Transverse colon (tissue), 4 donors: ENCODE measurements around the gene THSD4. TPM values are rescaled to one million over a fixed set of nuclear protein-coding genes. Genes with fewer than 3 reads are reported as not detected.

Source experiments
- DNase-seq: peaks from one replicate; pipeline ENCODE4 v3.0.0-alpha.2; 2019
- H3K27ac ChIP-seq, 4 donors: fragments of 200-600 bp; sonication (generic); 2 replicates each; pipeline ENCODE4 v1.5.1; 2016 to 2018; ENCODE audit warnings: inconsistent platforms in 4 of 4
- H3K27me3 ChIP-seq: fragments of 200-600 bp; sonication (generic); 2 replicates; pipeline ENCODE4 v1.5.1; 2017; ENCODE audit warnings: inconsistent platforms
- H3K36me3 ChIP-seq, 4 donors: fragments of 200-600 bp; sonication (generic); 2 replicates each; pipeline ENCODE4 v1.5.1; 2017 to 2019; ENCODE audit warnings: inconsistent platforms in 4 of 4
- H3K4me1 ChIP-seq, 4 donors: fragments of 200-600 bp; sonication (generic); 2 replicates each; pipeline ENCODE4 v1.5.1; 2017 to 2020; ENCODE audit warnings: inconsistent platforms in 4 of 4
- H3K4me3 ChIP-seq, 4 donors: fragments of 200-600 bp; sonication (generic); 1 replicate in 1 of 4; 2 replicates in 3 of 4; pipeline versions ENCODE4 v1.5.1 to v1.6.1; 2017 to 2019; ENCODE audit warnings: inconsistent platforms in 4 of 4
- H3K9me3 ChIP-seq, 2 donors: fragments of 200-600 bp; sonication (generic); 2 replicates each; pipeline ENCODE4 v1.5.1; 2017 to 2019; ENCODE audit warnings: inconsistent platforms in 2 of 2
- EP300 ChIP-seq: sonication (generic); formaldehyde crosslinking; IDR thresholded peaks from one replicate; pipeline ENCODE4 v1.6.1; 2017; ENCODE audit warnings: antibody characterized with exemption, low read depth
- POLR2A ChIP-seq: fragments of 450-650 bp; IDR thresholded peaks from one replicate; pipeline ENCODE4 v1.6.1; 2016; ENCODE audit warnings: antibody characterized with exemption, mild to moderate bottlenecking, moderate library complexity
- POLR2AphosphoS5 ChIP-seq, 3 donors: sonication (generic); formaldehyde crosslinking; IDR thresholded peaks; one replicate each; pipeline ENCODE4 v1.6.1; 2016; ENCODE audit warnings: antibody characterized with exemption in 3 of 3
- WGBS, 2 donors: methylation state at CpG; one replicate each; pipeline ENCODE4 v1.1.5; 2018; ENCODE audit warnings: low coverage in 1 of 2; 5-methylcytosine and 5-hydroxymethylcytosine counted together
- in situ Hi-C, 4 donors: fragments of 200-750 bp; cut with MboI; loops; one replicate each; pipeline versions ENCODE4 v1.15.0 to v1.15.1; 2017; ENCODE audit warnings: low sequenced_read_pairs in 3 of 4, low pct_ligation_motif_present in 1 of 4, low pct_unique_long_range_greater_than_20kb in 1 of 4
- intact Hi-C: fragments of 100-400 bp; cut with DNase I; formaldehyde crosslinking; loops from one replicate; pipeline ENCODE4 v1.15.1; 2023; ENCODE audit warnings: low total_unique reads
- total RNA-seq, 4 donors: library from RNA; depleted of rRNA; stranded (reverse); fragments of >200 nt; gene quantifications; one replicate each; pipeline ENCODE4 v1.1.0, GENCODE V29; 2016
- TF ChIP-seq, protein P1 (sequence below), 5 experiments: fragments of 200-600 bp in 3 of 5; fragments of 450-650 bp in 2 of 5; sonication (generic) in 3 of 5; IDR thresholded peaks; 1 replicate in 2 of 5; 2 replicates in 3 of 5; pipeline ENCODE4 v1.5.1; 2016 to 2017; ENCODE audit warnings: antibody characterized with exemption in 5 of 5, inconsistent platforms in 3 of 5, mild to moderate bottlenecking in 2 of 5, moderate library complexity in 1 of 5

The THSD4 gene
- total RNA-seq, 4 donors from 2014 or later = 13.3 to 57.2 (median 47.4) TPM

DNA sequence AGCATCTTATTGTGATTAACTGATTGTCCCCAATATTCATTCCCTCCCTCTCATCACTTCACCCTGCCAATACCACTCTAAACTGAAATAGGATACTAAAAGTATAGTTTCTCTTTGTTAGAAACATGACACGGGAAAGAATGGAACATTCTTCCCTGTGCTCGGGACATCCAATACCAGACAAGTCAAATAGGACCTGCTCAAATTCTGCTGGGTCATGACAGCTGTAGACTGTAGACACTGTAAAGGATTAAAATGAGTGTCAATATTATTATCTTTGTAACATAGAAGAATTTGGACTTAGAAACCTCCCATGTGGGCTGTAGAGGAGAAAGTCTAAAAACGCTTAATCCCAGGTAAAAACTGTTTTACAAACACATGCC lies 380.1 kb downstream of the THSD4 start:
- DNase-seq = no peak
- WGBS, 2 donors = 50 to 62% methylated on average over 2 to 3 of the region's 3 CpGs
- H3K27ac ChIP-seq = no peak overlapping the region

DNA sequence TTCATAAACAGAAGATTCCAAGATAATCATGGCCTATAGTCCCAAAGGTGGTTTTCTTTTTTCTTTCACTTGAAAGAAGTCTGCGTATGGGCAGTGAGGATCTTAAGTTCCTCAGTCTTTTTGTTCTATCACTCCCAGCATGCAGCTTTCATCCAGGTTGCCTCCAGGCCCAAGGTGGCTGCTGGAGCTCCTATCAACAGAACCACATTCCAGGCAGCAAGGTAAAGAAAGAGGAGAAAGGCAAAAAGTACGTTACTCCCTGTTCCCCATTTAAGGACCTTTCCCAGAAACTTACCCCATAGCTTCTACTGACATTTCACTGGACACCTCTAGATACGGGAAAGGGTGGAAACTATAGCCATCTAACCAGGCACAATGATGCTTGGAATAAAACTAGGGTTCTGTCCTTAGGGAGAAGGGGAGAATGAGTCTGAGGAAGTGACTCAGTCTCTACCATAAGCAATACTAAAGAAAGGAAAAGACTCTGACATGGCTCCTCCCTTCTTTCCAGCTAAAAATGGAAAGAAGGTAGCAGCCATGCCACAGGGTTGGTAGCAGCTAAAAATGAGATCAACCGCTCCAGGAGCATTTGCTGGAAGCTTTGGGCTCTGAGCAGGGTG lies 381.2 kb downstream of the THSD4 start:
- in situ Hi-C loops = no loop called here
- no peak for DNase-seq
- Histone ChIP-seq H3K9me3 (peaks cover 0 to 4% of the 10 kb centered on the region in 2 donors), H3K27me3 (no peaks in the 10 kb centered on the region), H3K36me3 (no peaks in the 10 kb centered on the region), H3K4me3 (no peak overlapping the region), H3K27ac (no peak overlapping the region), H3K4me1 (no peaks in the 10 kb centered on the region)
- TF ChIP-seq POLR2A = no peak
- TF ChIP-seq EP300 = no peak
- no peak for TF ChIP-seq POLR2AphosphoS5 (IDR thresholded peaks at IDR 0.05)
- TF ChIP-seq, protein P1, sequence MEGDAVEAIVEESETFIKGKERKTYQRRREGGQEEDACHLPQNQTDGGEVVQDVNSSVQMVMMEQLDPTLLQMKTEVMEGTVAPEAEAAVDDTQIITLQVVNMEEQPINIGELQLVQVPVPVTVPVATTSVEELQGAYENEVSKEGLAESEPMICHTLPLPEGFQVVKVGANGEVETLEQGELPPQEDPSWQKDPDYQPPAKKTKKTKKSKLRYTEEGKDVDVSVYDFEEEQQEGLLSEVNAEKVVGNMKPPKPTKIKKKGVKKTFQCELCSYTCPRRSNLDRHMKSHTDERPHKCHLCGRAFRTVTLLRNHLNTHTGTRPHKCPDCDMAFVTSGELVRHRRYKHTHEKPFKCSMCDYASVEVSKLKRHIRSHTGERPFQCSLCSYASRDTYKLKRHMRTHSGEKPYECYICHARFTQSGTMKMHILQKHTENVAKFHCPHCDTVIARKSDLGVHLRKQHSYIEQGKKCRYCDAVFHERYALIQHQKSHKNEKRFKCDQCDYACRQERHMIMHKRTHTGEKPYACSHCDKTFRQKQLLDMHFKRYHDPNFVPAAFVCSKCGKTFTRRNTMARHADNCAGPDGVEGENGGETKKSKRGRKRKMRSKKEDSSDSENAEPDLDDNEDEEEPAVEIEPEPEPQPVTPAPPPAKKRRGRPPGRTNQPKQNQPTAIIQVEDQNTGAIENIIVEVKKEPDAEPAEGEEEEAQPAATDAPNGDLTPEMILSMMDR (IDR thresholded peaks at IDR 0.05) = no peak
- intact Hi-C loops = no loop called here
- 65 to 70% methylated on average over 4 of the region's 4 CpGs for WGBS, 2 donors

More for the DNA sequence above, 380.1 kb downstream of the THSD4 start:
- TF ChIP-seq EP300 (no peak), POLR2A (no peak), POLR2AphosphoS5 (IDR thresholded peaks at IDR 0.05) (no peak)
- TF ChIP-seq, protein P1 (IDR thresholded peaks at IDR 0.05) = no peak
- H3K4me1 ChIP-seq = no peaks in the 10 kb centered on the region
- no peaks in the 10 kb centered on the region for H3K9me3 ChIP-seq
- H3K27me3 ChIP-seq = no peaks in the 10 kb centered on the region
- H3K4me3 ChIP-seq = no peak overlapping the region
- intact Hi-C loops (no loop called here), in situ Hi-C loops (no loop called here)
- no peaks in the 10 kb centered on the region for H3K36me3 ChIP-seq

DNA sequence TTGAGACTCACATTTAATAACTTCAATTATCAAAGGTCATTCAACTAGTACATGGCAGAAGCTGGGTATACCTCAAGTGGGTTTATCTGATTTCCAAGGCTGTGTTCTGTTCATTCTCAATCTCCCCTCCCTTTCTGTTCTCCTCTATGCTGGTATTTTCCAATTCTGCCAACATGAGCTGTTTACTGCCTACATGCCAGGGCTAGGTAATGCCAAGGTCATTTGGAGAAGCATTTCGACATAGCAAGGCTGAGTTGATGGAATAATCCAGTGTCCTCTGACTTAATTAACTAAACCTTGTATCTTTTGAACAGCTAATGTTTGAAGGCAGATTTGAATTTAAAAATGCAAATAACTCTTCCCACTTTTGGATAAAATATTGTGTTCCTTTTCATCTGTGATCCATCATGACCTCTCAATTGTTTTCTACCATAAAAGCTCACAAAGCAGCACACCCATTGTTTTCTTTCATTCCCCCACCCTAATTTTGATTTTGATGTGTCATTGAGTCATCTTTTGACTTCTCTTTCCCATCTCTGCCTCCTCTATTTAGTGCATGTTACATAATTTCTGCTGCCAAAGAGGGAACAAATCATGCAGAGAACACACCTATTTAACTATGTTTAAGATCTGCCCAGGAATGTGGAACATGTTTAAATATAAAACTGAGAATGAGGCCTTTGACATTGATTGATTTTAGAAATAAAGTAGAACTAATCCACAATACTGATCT lies 386.2 kb downstream of the THSD4 start:
- intact Hi-C loops = no loop called here
- H3K4me3 ChIP-seq = no peak overlapping the region
- TF ChIP-seq, protein P1 (IDR thresholded peaks at IDR 0.05) = no peak
- TF ChIP-seq POLR2AphosphoS5 (IDR thresholded peaks at IDR 0.05) (no peak), POLR2A (no peak), EP300 (no peak)
- WGBS, 2 donors = 62 to 78% methylated on average over 1 of the region's 1 CpG
- DNase-seq = no peak
- in situ Hi-C loops = no loop called here
- no peaks in the 10 kb centered on the region for H3K27me3 ChIP-seq
- H3K36me3 ChIP-seq = no peaks in the 10 kb centered on the region
- H3K27ac ChIP-seq = no peak overlapping the region
- no peaks in the 10 kb centered on the region for H3K4me1 ChIP-seq
- H3K9me3 ChIP-seq = peaks cover 0 to 4% of the 10 kb centered on the region in 2 donors

DNA sequence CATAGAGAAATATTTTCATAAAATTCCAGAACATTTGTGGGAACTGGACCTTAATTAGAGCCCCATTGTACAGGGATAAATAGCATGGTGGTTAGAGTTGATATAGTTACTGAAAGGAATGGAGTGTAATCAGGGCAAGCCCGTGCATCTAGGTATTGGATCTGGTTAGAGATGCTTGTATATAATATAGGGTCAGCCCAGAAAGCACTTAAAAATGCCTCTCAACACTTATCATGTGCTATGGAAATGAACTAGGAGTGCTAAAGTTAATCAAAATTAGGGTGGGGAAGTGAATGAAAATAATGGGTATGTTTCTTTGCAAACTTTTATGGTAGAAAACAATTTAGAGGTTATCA lies 386.8 kb downstream of the THSD4 start:
- H3K9me3 ChIP-seq = peaks cover 0 to 4% of the 10 kb centered on the region in 2 donors
- no peak overlapping the region for H3K4me3 ChIP-seq
- H3K4me1 ChIP-seq = no peaks in the 10 kb centered on the region
- no peak for DNase-seq
- in situ Hi-C loops = no loop called here
- TF ChIP-seq, protein P1 (IDR thresholded peaks at IDR 0.05) = no peak
- TF ChIP-seq EP300 = no peak
- no peak for TF ChIP-seq POLR2AphosphoS5 (IDR thresholded peaks at IDR 0.05)
- no peak for TF ChIP-seq POLR2A
- H3K27me3 ChIP-seq = no peaks in the 10 kb centered on the region
- H3K36me3 ChIP-seq = no peaks in the 10 kb centered on the region
- intact Hi-C loops = no loop called here
- 63 to 67% methylated on average over 1 of the region's 1 CpG for WGBS, 2 donors
- no peak overlapping the region for H3K27ac ChIP-seq
